GM12864 (cell line): Measurements from ENCODE around the gene CENPA.

ENCODE experiments used
- DNase-seq: peaks from one replicate; pipeline ENCODE4 v3.0.0-alpha.2; 2011; ENCODE audit warnings: low read depth
- H3K4me3 ChIP-seq: 2 replicates; pipeline ENCODE4 v1.5.1; 2011; ENCODE audit warnings: mild to moderate bottlenecking, low read depth, low read length, control low read depth
- CTCF ChIP-seq: IDR thresholded peaks from 2 replicates; pipeline ENCODE4 v1.5.1; 2011; ENCODE audit warnings: low read depth, mild to moderate bottlenecking, moderate library complexity, low read length, control low read depth, inconsistent platforms; ENCODE audit errors: missing control alignments

Gene CENPA

DNA sequence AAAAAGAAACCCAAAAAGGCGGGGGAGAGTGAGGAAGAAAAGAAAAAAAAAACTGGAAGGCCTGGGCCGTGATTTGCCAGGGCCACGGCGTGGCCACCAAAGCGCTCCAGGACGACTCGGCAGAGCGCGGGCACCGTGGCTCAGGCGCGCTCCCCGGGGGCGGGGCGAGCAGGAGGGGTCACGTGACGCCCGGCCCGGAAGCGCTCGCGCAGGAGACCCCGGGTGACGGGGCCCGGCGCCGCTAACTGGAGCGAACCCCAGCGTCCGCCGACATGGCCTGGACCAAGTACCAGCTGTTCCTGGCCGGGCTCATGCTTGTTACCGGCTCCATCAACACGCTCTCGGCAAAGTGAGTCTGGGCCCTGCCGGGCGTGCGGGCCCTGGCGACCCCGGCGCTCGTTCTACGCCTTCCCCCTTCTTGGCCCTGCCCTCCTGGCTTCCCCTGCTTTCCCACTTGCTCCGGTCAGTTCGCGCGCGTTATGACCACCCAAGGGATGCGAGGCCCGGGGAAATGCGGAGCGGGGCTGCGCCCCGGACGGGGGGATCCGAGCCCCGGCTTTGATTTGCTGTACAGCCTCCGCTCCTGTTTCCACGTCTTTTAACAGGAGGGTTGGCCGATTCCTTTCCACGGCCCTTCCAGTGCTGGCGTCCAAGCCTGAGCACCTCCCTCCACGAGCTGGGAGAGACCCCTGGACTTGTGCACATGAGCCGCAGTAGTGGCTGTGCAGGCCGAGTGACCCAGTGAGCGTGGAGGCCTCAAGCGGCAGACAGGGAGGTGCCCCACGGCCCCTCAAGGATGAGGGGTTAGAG is 21.6 kb upstream of the CENPA start, which contains the start of gene SLC35F6:
TSS of gene SLC35F6 (plus strand) at position 207 of the 810 bp plus-strand sequence. CDS start at position 273, 66 bp downstream.
- peak; percentile 26 for DNase-seq
- H3K4me3 ChIP-seq, result peak within 1 kb of the TSS; percentile 98
- no peak for TF ChIP-seq CTCF

DNA sequence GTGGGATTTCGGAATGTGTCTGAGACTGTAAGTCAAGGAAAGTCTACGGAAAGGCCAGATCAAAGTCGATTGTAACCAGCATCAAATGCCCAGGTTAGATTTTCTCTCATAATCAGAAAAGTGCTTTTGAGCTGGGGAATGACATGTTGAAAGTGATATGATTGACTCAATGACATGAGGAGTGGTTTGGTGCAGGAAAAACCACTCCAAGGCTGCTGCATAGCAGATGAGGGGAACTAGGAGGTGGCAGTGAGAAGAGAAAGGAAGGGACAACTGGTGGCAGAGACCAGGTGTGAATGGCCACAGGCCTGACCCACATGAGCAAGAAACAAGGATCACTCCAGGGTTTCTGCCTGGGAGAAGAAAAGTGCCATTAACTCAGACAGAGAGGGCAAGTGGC is 20.9 kb upstream of the CENPA start:
- peak overlapping the region; percentile 98 for H3K4me3 ChIP-seq
- no peak for DNase-seq
- TF ChIP-seq CTCF, result no peak

- no peak for DNase-seq
- TF ChIP-seq CTCF, result no peak
- peak overlapping the region; percentile 98 for H3K4me3 ChIP-seq
Observed at GRCh38 chr2:26765475-26766200, 20.2 kb upstream of the CENPA start.

GRCh38 chr2:26767129-26767528 is 18.7 kb upstream of the CENPA start:
- H3K4me3 ChIP-seq, result no peak overlapping the region
- no peak for DNase-seq
- no peak for TF ChIP-seq CTCF

DNA sequence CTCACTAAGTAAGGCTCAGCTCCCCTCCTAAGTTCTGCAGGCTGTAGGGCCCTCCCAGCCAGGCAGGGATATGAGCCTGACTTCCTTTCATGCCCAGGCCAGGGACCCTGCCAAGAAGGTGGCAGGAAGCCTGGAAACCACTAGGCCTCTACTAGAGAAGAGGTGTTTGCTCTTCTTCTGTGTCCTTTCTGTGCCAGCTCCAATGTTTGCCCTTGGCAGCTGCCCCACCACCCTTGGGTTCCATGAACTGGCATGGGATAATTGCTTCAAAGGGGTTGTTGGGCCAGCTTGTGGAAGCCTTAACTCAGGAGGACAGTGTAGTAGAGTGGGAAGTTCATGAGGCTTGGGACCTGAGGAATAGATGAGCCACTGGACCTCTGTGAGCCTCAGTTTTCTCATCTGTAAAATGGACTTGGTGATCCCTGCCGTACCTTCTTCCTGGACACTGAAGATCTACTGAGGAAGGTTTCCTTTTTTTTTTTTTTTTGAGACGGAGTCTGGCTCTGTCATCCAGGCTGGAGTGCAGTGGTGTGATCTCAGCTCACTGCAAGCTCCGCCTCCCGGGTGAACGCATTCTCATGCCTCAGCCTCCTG is 17.9 kb upstream of the CENPA start:
- H3K4me3 ChIP-seq, result no peak overlapping the region
- no peak for DNase-seq
- no peak for TF ChIP-seq CTCF

DNA sequence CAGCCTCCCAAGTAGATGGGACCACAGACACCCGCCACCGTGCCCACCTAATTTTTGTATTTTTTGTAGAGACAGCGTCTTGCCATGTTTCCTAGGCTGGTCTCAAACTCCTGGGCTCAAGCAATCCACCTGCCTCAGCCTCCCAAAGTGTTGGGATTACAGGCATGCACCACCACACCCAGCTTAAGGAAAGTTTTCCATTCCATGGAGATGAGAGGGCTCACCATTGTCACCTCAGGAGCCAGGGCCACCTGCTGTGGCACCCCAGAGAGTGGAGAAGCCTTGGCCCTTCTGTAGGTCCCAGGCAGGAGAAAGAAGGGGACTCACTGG is 17.1 kb upstream of the CENPA start:
- DNase-seq, result no peak
- no peak overlapping the region for H3K4me3 ChIP-seq
- no peak for TF ChIP-seq CTCF
